HG02571 (cell line): ENCODE measurements around the gene ZNF485.
A peak's percentile ranks its signal among the peaks of the same experiment; 100 is the strongest.
"Not testable (repeated sequence)": the region's sequence is repeated elsewhere in the genome, so short reads cannot be mapped to it uniquely, and the experiment has no call there.

Source experiments
- ATAC-seq: cut with Tn5 transposase; IDR thresholded peaks from one replicate; pipeline ENCODE4 v1.9.1; 2021; ENCODE audit warnings: mild to moderate bottlenecking, moderate library complexity; ENCODE audit not compliant: unreplicated experiment

ZNF485 gene

GRCh38 chr10:43601576-43601975, 4.7 kb upstream of the ZNF485 start:
- ATAC-seq = not testable (repeated sequence)

- peak; percentile 13 for ATAC-seq
These were observed 352 bp upstream of the ZNF485 start for GRCh38 chr10:43605850-43606322.

- ATAC-seq = no peak
These were observed 948 bp downstream of the ZNF485 start for GRCh38 chr10:43607199-43607573.

- no peak for ATAC-seq
These were observed 4.4 kb downstream of the ZNF485 start for GRCh38 chr10:43610636-43611035.

GRCh38 chr10:43616697-43617370, 10.6 kb downstream of the ZNF485 start:
- ATAC-seq = no peak

GRCh38 chr10:43619368-43619767, 13.1 kb downstream of the ZNF485 start:
- no peak for ATAC-seq

- no peak for ATAC-seq
These were observed 15.8 kb downstream of the ZNF485 start for GRCh38 chr10:43622038-43622437.

GRCh38 chr10:43623351-43623750, 17.1 kb downstream of the ZNF485 start:
- ATAC-seq = no peak

- no peak for ATAC-seq
These were observed 21.7 kb downstream of the ZNF485 start for GRCh38 chr10:43627942-43628341.

GRCh38 chr10:43628956-43629355, 22.7 kb downstream of the ZNF485 start:
- no peak for ATAC-seq

GRCh38 chr10:43635816-43636215, 29.6 kb downstream of the ZNF485 start:
- ATAC-seq = not testable (repeated sequence)

- no peak for ATAC-seq
These were observed 34.4 kb downstream of the ZNF485 start for GRCh38 chr10:43640603-43641002.

- ATAC-seq = no peak
These were observed 38.0 kb downstream of the ZNF485 start for GRCh38 chr10:43644252-43644651.

- ATAC-seq = no peak
These were observed 39.6 kb downstream of the ZNF485 start for GRCh38 chr10:43645866-43646265.

- ATAC-seq = no peak
These were observed 41.3 kb downstream of the ZNF485 start for GRCh38 chr10:43647576-43647975.

- no peak for ATAC-seq
These were observed 41.8 kb downstream of the ZNF485 start for GRCh38 chr10:43648095-43648397.

GRCh38 chr10:43648398-43649184, 42.4 kb downstream of the ZNF485 start, which contains the start of gene ZNF32:
Gene ZNF32 (minus strand): TSS chr10:43648881. CDS start chr10:43646133, 2,748 bp downstream.
- ATAC-seq = peak; percentile 99

- no peak for ATAC-seq
These were observed 42.9 kb downstream of the ZNF485 start for GRCh38 chr10:43649185-43649523.

GRCh38 chr10:43653746-43654145, 47.5 kb downstream of the ZNF485 start:
- ATAC-seq = no peak

- no peak for ATAC-seq
These were observed 49.1 kb downstream of the ZNF485 start for GRCh38 chr10:43655311-43655710.

GRCh38 chr10:43658227-43658626, 52.0 kb downstream of the ZNF485 start:
- no peak for ATAC-seq

GRCh38 chr10:43665054-43665453, 58.8 kb downstream of the ZNF485 start:
- no peak for ATAC-seq
